HepG2 (cell line): ENCODE data around the gene NMT2. TPM values are rescaled to one million over a fixed set of nuclear protein-coding genes. Genes with fewer than 3 reads are reported as not detected.

Experiments
- ATF7-NPFF ChIP-seq: sonication (generic); formaldehyde crosslinking; IDR thresholded peaks from 2 replicates; pipeline ENCODE4 v1.8.1; 2023; ENCODE audit warnings: mild to moderate bottlenecking, low read depth, missing genetic modification reagents, moderate library complexity
- CSRNP2 ChIP-seq: sonication (generic); formaldehyde crosslinking; conservative IDR thresholded peaks from 2 replicates; pipeline ENCODE4 v1.8.0; 2022; ENCODE audit warnings: low read depth, missing genetic modification reagents
- FOXK1 ChIP-seq: sonication (generic); formaldehyde crosslinking; IDR thresholded peaks from 2 replicates; pipeline ENCODE4 v1.4.0; 2020; ENCODE audit warnings: low read depth, missing genetic modification reagents, borderline replicate concordance
- GZF1 ChIP-seq: sonication (generic); formaldehyde crosslinking; IDR thresholded peaks from 2 replicates; pipeline ENCODE4 v1.5.1; 2020; ENCODE audit warnings: mild to moderate bottlenecking, missing genetic modification reagents
- KMT2A ChIP-seq: sonication (generic); formaldehyde crosslinking; IDR thresholded peaks from 2 replicates; pipeline ENCODE4 v1.4.0; 2020; ENCODE audit warnings: missing genetic modification reagents
- NAIF1 ChIP-seq: sonication (generic); formaldehyde crosslinking; IDR thresholded peaks from 2 replicates; pipeline ENCODE4 v1.5.0; 2020; ENCODE audit warnings: mild to moderate bottlenecking, missing genetic modification reagents, borderline replicate concordance
- NKX3-1 ChIP-seq: sonication (generic); formaldehyde crosslinking; IDR thresholded peaks from 2 replicates; pipeline ENCODE4 v1.5.0; 2020; ENCODE audit warnings: missing genetic modification reagents
- NR2F2 ChIP-seq: IDR thresholded peaks from 2 replicates; pipeline ENCODE4 v1.6.1; 2012; ENCODE audit warnings: low read depth, inconsistent platforms, borderline replicate concordance
- PHF21A ChIP-seq: sonication (generic); formaldehyde crosslinking; IDR thresholded peaks from 2 replicates; pipeline ENCODE4 v1.5.0; 2020; ENCODE audit warnings: mild to moderate bottlenecking, missing genetic modification reagents
- POLR2AphosphoS2 ChIP-seq: IDR thresholded peaks from 2 replicates; pipeline ENCODE4 v1.6.1; 2011; ENCODE audit warnings: low read depth, low read length, improper control_type of control experiment
- SALL2 ChIP-seq: sonication (generic); formaldehyde crosslinking; IDR thresholded peaks from 2 replicates; pipeline ENCODE4 v1.8.1; 2023; ENCODE audit warnings: mild to moderate bottlenecking, missing genetic modification reagents, inconsistent platforms
- SMAD1 ChIP-seq: sonication (generic); formaldehyde crosslinking; IDR thresholded peaks from 2 replicates; pipeline ENCODE4 v1.4.0; 2020; ENCODE audit warnings: missing genetic modification reagents, low read depth, mild to moderate bottlenecking, borderline replicate concordance
- SMARCC2 ChIP-seq: fragments of 450-650 bp; IDR thresholded peaks from 2 replicates; pipeline ENCODE4 v1.6.1; 2017; ENCODE audit warnings: antibody characterized with exemption, mild to moderate bottlenecking
- SNRNP70 ChIP-seq: fragments of 200-400 bp; formaldehyde crosslinking; IDR thresholded peaks from 2 replicates; pipeline ENCODE4 v1.6.1; 2017; ENCODE audit warnings: mild to moderate bottlenecking, low read depth, low read length, moderate library complexity
- SOX5 ChIP-seq: IDR thresholded peaks from 2 replicates; pipeline ENCODE4 v1.6.1; 2016; ENCODE audit warnings: borderline replicate concordance
- TCF7 ChIP-seq: sonication (generic); IDR thresholded peaks from 2 replicates; pipeline ENCODE4 v1.6.1; 2016; ENCODE audit warnings: antibody characterized with exemption, low read depth
- TMF1 ChIP-seq: sonication (generic); formaldehyde crosslinking; IDR thresholded peaks from 2 replicates; pipeline ENCODE4 v1.8.1; 2022; ENCODE audit warnings: low read depth, missing genetic modification reagents
- ZBTB34 ChIP-seq: sonication (generic); formaldehyde crosslinking; IDR thresholded peaks from 2 replicates; pipeline ENCODE4 v1.8.0; 2022; ENCODE audit warnings: mild to moderate bottlenecking, missing genetic modification reagents
- ZBTB49 ChIP-seq: sonication (generic); formaldehyde crosslinking; IDR thresholded peaks from 2 replicates; pipeline ENCODE4 v1.4.0; 2020; ENCODE audit warnings: missing genetic modification reagents, borderline replicate concordance
- ZFX ChIP-seq: sonication (generic); formaldehyde crosslinking; IDR thresholded peaks from 2 replicates; pipeline ENCODE4 v1.4.0; 2020; ENCODE audit warnings: mild to moderate bottlenecking, low read depth, missing genetic modification reagents, moderate library complexity
- ZNF33B ChIP-seq: sonication (generic); formaldehyde crosslinking; IDR thresholded peaks from 2 replicates; pipeline ENCODE4 v1.5.1; 2020; ENCODE audit warnings: mild to moderate bottlenecking, missing genetic modification reagents
- ZNF562 ChIP-seq: sonication (generic); formaldehyde crosslinking; IDR thresholded peaks from 2 replicates; pipeline ENCODE4 v1.8.0; 2022; ENCODE audit warnings: missing genetic modification reagents, borderline replicate concordance
- ZNF563 ChIP-seq: sonication (generic); formaldehyde crosslinking; IDR thresholded peaks from 2 replicates; pipeline ENCODE4 v1.8.0; 2022; ENCODE audit warnings: mild to moderate bottlenecking, moderate library complexity, missing genetic modification reagents
- ZNF644 ChIP-seq: IDR thresholded peaks from 2 replicates; pipeline ENCODE4 v1.6.1; 2016; ENCODE audit warnings: low read depth
- ZNF878 ChIP-seq: sonication (generic); formaldehyde crosslinking; IDR thresholded peaks from 2 replicates; pipeline ENCODE4 v1.8.1; 2023; ENCODE audit warnings: mild to moderate bottlenecking, missing genetic modification reagents, moderate library complexity
- polyA plus RNA-seq, 8 experiments: library from polyadenylated mRNA; depleted of rRNA in 3 of 8; stranded (reverse) in 7 of 8; unstranded in 1 of 8; fragments of >200 nt; fragmentation: Illumina TruSeq in 4 of 8; extraction: Trizol in 4 of 8; gene quantifications; 2 replicates each; pipeline versions ENCODE4 v1.2.1 to v1.2.3, GENCODE V29; 2011 to 2016; ENCODE audit warnings: low read depth in 4 of 8, missing spikeins in 1 of 8, mixed read lengths in 1 of 8; ENCODE audit not compliant: insufficient read depth in 1 of 8
- total RNA-seq, 5 experiments: library from RNA; depleted of rRNA; stranded (reverse); fragments of >200 nt; fragmentation: Illumina TruSeq; extraction: Trizol; gene quantifications; 2 replicates each; pipeline ENCODE4 v1.2.3, GENCODE V29; 2016; ENCODE audit warnings: low read depth in 1 of 5
- TF ChIP-seq, protein P1 (sequence below): sonication (generic); formaldehyde crosslinking; IDR thresholded peaks from 2 replicates; pipeline ENCODE4 v1.4.0; 2020; ENCODE audit warnings: mild to moderate bottlenecking, low read depth, missing genetic modification reagents

NMT2 gene
- total and polyA plus RNA-seq, 2 of the 13 experiments (the other 11 are each of a cell fraction or from before 2014, with no cell fraction given), result 10.1 to 23.8 TPM

- TF ChIP-seq CSRNP2 (CRISPR knock-in tag) (no peak), ATF7-NPFF (CRISPR knock-in tag) (no peak), SNRNP70 (no peak), NR2F2 (no peak), SALL2 (CRISPR knock-in tag) (no peak), SMARCC2 (no peak), ZNF878 (CRISPR knock-in tag) (no peak), PHF21A (CRISPR knock-in tag) (peak; percentile 61; the same call in 1 of the 2 replicates), ZNF644 (CRISPR knock-in tag) (no peak), NKX3-1 (CRISPR knock-in tag) (no peak), KMT2A (CRISPR knock-in tag) (peak; percentile 62), ZFX (CRISPR knock-in tag) (peak; percentile 38; the same call in 1 of the 2 replicates), FOXK1 (CRISPR knock-in tag) (0 out of 2 replicates have a peak, but pooled peaks have one; percentile 41), ZNF33B (no peak), ZBTB34 (CRISPR knock-in tag) (no peak), SMAD1 (CRISPR knock-in tag) (no peak), SOX5 (CRISPR knock-in tag) (peak; percentile 39; the same call in 1 of the 2 replicates), ZNF562 (CRISPR knock-in tag) (no peak), POLR2AphosphoS2 (no peak), TCF7 (no peak), GZF1 (CRISPR knock-in tag) (no peak), NAIF1 (CRISPR knock-in tag) (no peak), TMF1 (CRISPR knock-in tag) (no peak), ZBTB49 (CRISPR knock-in tag) (no peak), ZNF563 (CRISPR knock-in tag) (no peak)
- TF ChIP-seq, protein P1, sequence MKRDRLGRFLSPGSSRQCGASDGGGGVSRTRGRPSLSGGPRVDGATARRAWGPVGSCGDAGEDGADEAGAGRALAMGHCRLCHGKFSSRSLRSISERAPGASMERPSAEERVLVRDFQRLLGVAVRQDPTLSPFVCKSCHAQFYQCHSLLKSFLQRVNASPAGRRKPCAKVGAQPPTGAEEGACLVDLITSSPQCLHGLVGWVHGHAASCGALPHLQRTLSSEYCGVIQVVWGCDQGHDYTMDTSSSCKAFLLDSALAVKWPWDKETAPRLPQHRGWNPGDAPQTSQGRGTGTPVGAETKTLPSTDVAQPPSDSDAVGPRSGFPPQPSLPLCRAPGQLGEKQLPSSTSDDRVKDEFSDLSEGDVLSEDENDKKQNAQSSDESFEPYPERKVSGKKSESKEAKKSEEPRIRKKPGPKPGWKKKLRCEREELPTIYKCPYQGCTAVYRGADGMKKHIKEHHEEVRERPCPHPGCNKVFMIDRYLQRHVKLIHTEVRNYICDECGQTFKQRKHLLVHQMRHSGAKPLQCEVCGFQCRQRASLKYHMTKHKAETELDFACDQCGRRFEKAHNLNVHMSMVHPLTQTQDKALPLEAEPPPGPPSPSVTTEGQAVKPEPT (CRISPR knock-in tag), result no peak
Observed at GRCh38 chr10:15084502-15084922, 84.0 kb downstream of the NMT2 start (continued).
